ENCODE results near the gene ANKRD13B.

ANKRD13B gene

DNA sequence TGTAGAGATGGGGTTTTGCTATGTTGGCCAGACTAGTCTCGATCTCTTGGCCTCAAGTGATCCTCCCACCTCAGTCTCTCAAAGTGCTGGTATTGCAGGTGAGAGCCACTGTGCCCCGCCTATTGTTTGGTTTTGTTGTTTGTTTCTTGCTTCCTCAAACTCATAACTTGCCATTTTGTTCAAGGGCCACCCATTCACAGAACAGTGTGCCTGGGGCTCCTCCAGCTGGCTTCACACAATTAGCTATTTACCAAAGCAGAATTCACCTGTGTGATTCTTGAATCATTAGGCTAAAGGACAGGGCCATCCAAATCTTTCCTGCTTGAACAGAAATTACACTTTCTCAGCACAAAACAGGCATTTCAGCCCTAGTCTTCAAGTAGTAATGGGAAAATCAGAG lies 33.3 kb upstream of the ANKRD13B start (continued):
- TF ChIP-seq KLF1 (tag by site-specific recombination; IDR thresholded peaks at IDR 0.05) (no peak), ZNF610 (tag by site-specific recombination; IDR thresholded peaks at IDR 0.05; ENCODE audit: borderline replicate concordance) (no peak), ZNF544 (tag by site-specific recombination; IDR thresholded peaks at IDR 0.05) (no peak), ZNF529 (tag by site-specific recombination; IDR thresholded peaks at IDR 0.05; ENCODE audit: insufficient replicate concordance) (no peak)

DNA sequence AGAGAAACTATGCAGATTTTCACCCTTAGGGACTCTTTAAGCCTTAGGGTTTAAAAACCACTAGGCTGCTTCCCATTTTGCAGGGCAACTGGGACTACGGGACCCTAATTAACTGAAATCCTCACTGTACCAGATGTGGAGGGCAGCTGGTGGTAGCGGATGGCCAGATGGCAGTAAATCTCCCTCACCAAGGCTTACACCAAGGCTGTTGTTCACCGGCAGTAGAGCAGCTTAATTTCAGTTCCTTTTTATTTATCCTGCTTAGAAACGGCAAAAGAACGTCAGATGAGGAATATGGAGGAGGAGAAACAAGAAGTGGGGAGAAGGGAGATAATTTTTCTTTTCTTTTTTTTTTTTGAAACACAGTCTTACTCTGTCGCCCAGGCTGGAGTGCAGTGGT lies 32.6 kb upstream of the ANKRD13B start:
- no peak overlapping the region for H3K27ac ChIP-seq (ENCODE audit: extremely low read depth, low read depth, low read length)
- TF ChIP-seq ZNF112 (tag by site-specific recombination; IDR thresholded peaks at IDR 0.05) = no peak
- TF ChIP-seq SP3 (tag by site-specific recombination; IDR thresholded peaks at IDR 0.05) = no peak
- H3K9me3 ChIP-seq (ENCODE audit: control insufficient read depth, insufficient read depth, low read depth, low read length) = no peaks in the 10 kb centered on the region
- CTCF ChIA-PET = interaction anchor here (0.6 kb wide), 1 partner anchor 247 kb away, joined by 5 read pairs; no protein-coding TSS in a partner anchor
- H3K4me1 ChIP-seq (ENCODE audit: control insufficient read depth, insufficient read depth, low read length) = no peaks in the 10 kb centered on the region; the same call in 1 of the 2 replicates
- POLR2A ChIA-PET = no interaction called here
- H3K36me3 ChIP-seq (ENCODE audit: control insufficient read depth in 2 of 2, insufficient read depth in 1 of 2, low read length in 2 of 2) = peaks cover 9 to 14% of the 10 kb centered on the region in 2 experiments
- no peak overlapping the region for H3K4me3 ChIP-seq (ENCODE audit: low read depth, low read length)

DNA sequence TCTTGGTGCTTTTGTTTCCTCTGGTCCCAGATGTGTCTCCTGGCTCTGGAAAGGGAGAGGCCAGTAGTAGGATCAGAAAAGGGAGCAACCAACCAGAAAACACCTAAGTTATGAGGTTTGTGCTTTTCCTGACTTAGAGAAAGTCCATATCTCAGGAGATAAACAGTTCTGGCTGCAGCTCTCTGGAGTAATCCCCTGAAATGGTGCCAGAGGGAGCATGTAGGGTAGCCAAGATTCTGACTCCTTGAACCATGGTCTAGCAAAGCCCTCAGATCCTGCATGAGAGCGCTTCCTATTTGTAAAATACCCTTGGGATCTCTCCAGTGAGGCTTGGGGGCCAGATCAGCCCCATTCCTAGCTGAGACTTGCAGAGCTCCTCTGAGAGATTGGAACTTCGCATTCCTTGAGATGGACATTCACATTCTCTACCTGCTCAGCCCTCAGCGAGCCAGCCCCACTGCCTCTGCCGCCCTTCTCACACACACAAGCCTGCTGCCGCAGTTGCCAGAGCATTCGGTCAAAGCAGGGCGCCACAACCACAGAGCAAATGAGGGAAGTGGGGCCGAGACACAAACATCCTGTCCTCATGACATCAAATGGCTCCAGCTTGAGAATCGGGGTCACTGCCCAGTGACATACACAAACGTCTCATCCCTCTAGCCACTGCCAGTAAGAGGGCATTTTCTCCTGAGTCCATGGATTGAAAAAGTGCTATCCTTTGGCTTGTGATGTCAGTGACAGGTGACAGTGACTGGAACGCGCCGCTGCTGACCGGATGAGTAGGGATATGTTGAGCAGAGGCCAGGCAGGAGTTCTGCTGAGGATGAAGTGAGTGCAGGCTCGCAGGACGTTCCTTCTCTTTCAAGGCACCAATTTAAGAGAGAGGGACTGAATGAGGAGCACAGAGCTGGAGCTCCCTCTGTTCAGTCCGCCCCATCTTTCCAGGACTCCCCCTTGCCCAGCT lies 31.1 kb upstream of the ANKRD13B start:
- Histone ChIP-seq H3K4me1 (ENCODE audit: control insufficient read depth, insufficient read depth, low read length) (peaks cover 8% of the 10 kb centered on the region; the same call in 1 of the 2 replicates), H3K9me3 (ENCODE audit: control insufficient read depth, insufficient read depth, low read depth, low read length) (no peaks in the 10 kb centered on the region), H3K36me3 (ENCODE audit: control insufficient read depth in 2 of 2, insufficient read depth in 1 of 2, low read length in 2 of 2) (peaks cover 9 to 14% of the 10 kb centered on the region in 2 experiments), H3K4me3 (ENCODE audit: low read depth, low read length) (no peak overlapping the region), H3K27ac (ENCODE audit: extremely low read depth, low read depth, low read length) (no peak overlapping the region)
- POLR2A ChIA-PET = no interaction called here
- CTCF ChIA-PET = interaction anchor here (1.1 to 1.4 kb wide), 2 partner anchors 31 to 192 kb away, joined by 3 to 5 read pairs; partner anchors contain the start of gene ANKRD13B
- no peak for TF ChIP-seq ZNF211 (tag by site-specific recombination; IDR thresholded peaks at IDR 0.05; ENCODE audit: low read depth)
- TF ChIP-seq ZFP69B (tag by site-specific recombination; IDR thresholded peaks at IDR 0.05) = no peak
- no peak for TF ChIP-seq SP3 (tag by site-specific recombination; IDR thresholded peaks at IDR 0.05)
- TF ChIP-seq, protein P1, sequence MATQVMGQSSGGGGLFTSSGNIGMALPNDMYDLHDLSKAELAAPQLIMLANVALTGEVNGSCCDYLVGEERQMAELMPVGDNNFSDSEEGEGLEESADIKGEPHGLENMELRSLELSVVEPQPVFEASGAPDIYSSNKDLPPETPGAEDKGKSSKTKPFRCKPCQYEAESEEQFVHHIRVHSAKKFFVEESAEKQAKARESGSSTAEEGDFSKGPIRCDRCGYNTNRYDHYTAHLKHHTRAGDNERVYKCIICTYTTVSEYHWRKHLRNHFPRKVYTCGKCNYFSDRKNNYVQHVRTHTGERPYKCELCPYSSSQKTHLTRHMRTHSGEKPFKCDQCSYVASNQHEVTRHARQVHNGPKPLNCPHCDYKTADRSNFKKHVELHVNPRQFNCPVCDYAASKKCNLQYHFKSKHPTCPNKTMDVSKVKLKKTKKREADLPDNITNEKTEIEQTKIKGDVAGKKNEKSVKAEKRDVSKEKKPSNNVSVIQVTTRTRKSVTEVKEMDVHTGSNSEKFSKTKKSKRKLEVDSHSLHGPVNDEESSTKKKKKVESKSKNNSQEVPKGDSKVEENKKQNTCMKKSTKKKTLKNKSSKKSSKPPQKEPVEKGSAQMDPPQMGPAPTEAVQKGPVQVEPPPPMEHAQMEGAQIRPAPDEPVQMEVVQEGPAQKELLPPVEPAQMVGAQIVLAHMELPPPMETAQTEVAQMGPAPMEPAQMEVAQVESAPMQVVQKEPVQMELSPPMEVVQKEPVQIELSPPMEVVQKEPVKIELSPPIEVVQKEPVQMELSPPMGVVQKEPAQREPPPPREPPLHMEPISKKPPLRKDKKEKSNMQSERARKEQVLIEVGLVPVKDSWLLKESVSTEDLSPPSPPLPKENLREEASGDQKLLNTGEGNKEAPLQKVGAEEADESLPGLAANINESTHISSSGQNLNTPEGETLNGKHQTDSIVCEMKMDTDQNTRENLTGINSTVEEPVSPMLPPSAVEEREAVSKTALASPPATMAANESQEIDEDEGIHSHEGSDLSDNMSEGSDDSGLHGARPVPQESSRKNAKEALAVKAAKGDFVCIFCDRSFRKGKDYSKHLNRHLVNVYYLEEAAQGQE (tag by site-specific recombination; IDR thresholded peaks at IDR 0.05) = no peak
- TF ChIP-seq KLF10 (tag by site-specific recombination; IDR thresholded peaks at IDR 0.05) = no peak
- TF ChIP-seq OSR2 (tag by site-specific recombination; IDR thresholded peaks at IDR 0.05) = no peak
- TF ChIP-seq, protein P2, sequence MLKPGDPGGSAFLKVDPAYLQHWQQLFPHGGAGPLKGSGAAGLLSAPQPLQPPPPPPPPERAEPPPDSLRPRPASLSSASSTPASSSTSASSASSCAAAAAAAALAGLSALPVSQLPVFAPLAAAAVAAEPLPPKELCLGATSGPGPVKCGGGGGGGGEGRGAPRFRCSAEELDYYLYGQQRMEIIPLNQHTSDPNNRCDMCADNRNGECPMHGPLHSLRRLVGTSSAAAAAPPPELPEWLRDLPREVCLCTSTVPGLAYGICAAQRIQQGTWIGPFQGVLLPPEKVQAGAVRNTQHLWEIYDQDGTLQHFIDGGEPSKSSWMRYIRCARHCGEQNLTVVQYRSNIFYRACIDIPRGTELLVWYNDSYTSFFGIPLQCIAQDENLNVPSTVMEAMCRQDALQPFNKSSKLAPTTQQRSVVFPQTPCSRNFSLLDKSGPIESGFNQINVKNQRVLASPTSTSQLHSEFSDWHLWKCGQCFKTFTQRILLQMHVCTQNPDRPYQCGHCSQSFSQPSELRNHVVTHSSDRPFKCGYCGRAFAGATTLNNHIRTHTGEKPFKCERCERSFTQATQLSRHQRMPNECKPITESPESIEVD (tag by site-specific recombination; IDR thresholded peaks at IDR 0.05) = no peak
- TF ChIP-seq ZNF416 (tag by site-specific recombination; IDR thresholded peaks at IDR 0.05) = no peak
- TF ChIP-seq, protein P3, sequence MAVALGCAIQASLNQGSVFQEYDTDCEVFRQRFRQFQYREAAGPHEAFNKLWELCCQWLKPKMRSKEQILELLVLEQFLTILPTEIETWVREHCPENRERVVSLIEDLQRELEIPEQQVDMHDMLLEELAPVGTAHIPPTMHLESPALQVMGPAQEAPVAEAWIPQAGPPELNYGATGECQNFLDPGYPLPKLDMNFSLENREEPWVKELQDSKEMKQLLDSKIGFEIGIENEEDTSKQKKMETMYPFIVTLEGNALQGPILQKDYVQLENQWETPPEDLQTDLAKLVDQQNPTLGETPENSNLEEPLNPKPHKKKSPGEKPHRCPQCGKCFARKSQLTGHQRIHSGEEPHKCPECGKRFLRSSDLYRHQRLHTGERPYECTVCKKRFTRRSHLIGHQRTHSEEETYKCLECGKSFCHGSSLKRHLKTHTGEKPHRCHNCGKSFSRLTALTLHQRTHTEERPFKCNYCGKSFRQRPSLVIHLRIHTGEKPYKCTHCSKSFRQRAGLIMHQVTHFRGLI (tag by site-specific recombination; IDR thresholded peaks at IDR 0.05) = no peak
- no peak for TF ChIP-seq HOXC10 (CRISPR knock-in tag; IDR thresholded peaks at IDR 0.05)
- no peak for TF ChIP-seq ZBTB17 (tag by site-specific recombination; IDR thresholded peaks at IDR 0.05)
